CD8-positive, alpha-beta memory T cell (primary cell): ENCODE measurements around the gene NRBF2. TPM values are rescaled to one million over a fixed set of nuclear protein-coding genes. Genes with fewer than 3 reads are reported as not detected.
"Not testable (repeated sequence)": the region's sequence is repeated elsewhere in the genome, so short reads cannot be mapped to it uniquely, and the experiment has no call there.

ENCODE experiments used
- CTCF ChIA-PET: fragments of 350-600 bp; sonication (Branson Sonifier 250); formaldehyde crosslinking; loops from one replicate; lab custom pipeline; 2021; ENCODE audit warnings: antibody characterized with exemption; lab: Charles Lee
- POLR2A ChIA-PET: fragments of 350-600 bp; sonication (Branson Sonifier 250); formaldehyde crosslinking; loops from one replicate; lab custom pipeline; 2021; ENCODE audit warnings: antibody characterized with exemption; lab: Charles Lee
- DNase-seq, 5 donors: peaks; one replicate each; pipeline versions ENCODE4 v3.0.0 to v3.0.0-alpha.2; 2020 to 2022; ENCODE audit warnings: mixed read lengths in 1 of 5
- H3K27ac ChIP-seq: one replicate; pipeline ENCODE4 v1.7.0; 2013; ENCODE audit warnings: low read depth, mild to moderate bottlenecking, low read length, moderate library complexity
- H3K27me3 ChIP-seq: 2 replicates; pipeline ENCODE4 v1.7.0; 2013; ENCODE audit warnings: low read length, mild to moderate bottlenecking; ENCODE audit not compliant: insufficient read depth, poor library complexity, severe bottlenecking
- H3K36me3 ChIP-seq: 2 replicates; pipeline ENCODE4 v1.7.0; 2013; ENCODE audit warnings: mild to moderate bottlenecking, low read length, moderate library complexity; ENCODE audit not compliant: insufficient read depth
- H3K4me1 ChIP-seq: 2 replicates; pipeline ENCODE4 v1.7.0; 2013; ENCODE audit warnings: mild to moderate bottlenecking, low read length, moderate library complexity; ENCODE audit not compliant: insufficient read depth
- H3K4me3 ChIP-seq: 2 replicates; pipeline ENCODE4 v1.7.0; 2013; ENCODE audit warnings: mild to moderate bottlenecking, low read length
- H3K9me3 ChIP-seq: 2 replicates; pipeline ENCODE4 v1.7.0; 2013; ENCODE audit warnings: mild to moderate bottlenecking, low read length
- H3K27ac Mint-ChIP-seq, 8 donors: one replicate each; pipeline ENCODE4 v1.8.0; 2020 to 2021; ENCODE audit warnings: mixed read lengths in 8 of 8, mild to moderate bottlenecking in 6 of 8, inconsistent platforms in 3 of 8, moderate library complexity in 3 of 8
- H3K27me3 Mint-ChIP-seq, 2 donors: one replicate each; pipeline ENCODE4 v1.8.0; 2020 to 2021; ENCODE audit warnings: mixed read lengths in 2 of 2, mild to moderate bottlenecking in 1 of 2, moderate library complexity in 1 of 2
- H3K36me3 Mint-ChIP-seq, 3 donors: one replicate each; pipeline ENCODE4 v1.8.0; 2020 to 2021; ENCODE audit warnings: mixed read lengths in 3 of 3, inconsistent platforms in 1 of 3, mild to moderate bottlenecking in 1 of 3
- H3K4me1 Mint-ChIP-seq, 3 donors: one replicate each; pipeline ENCODE4 v1.8.0; 2020 to 2021; ENCODE audit warnings: mixed read lengths in 3 of 3, inconsistent platforms in 1 of 3, mild to moderate bottlenecking in 1 of 3
- H3K4me3 Mint-ChIP-seq, 7 donors: one replicate each; pipeline ENCODE4 v1.8.0; 2020 to 2021; ENCODE audit warnings: mixed read lengths in 7 of 7, mild to moderate bottlenecking in 6 of 7, moderate library complexity in 4 of 7, inconsistent platforms in 2 of 7
- H3K9me3 Mint-ChIP-seq, 5 donors: one replicate each; pipeline ENCODE4 v1.8.0; 2020 to 2022; ENCODE audit warnings: mixed read lengths in 5 of 5, mild to moderate bottlenecking in 3 of 5, moderate library complexity in 2 of 5, inconsistent platforms in 1 of 5
- polyA plus RNA-seq: library from polyadenylated mRNA; unstranded; fragments of 300-500 nt; fragmentation: Illumina TruSeq; gene quantifications from one replicate; pipeline ENCODE4 v1.2.3, GENCODE V29; 2021
- total RNA-seq, 2 experiments: library from RNA; stranded (reverse); gene quantifications; one replicate each; pipeline ENCODE4 v1.2.3, GENCODE V29; 2021

The NRBF2 gene
- 10 to 100 TPM; 25.0 to 28.3 TPM for total RNA-seq
- 29.7 TPM for polyA plus RNA-seq

GRCh38 chr10:63133056-63133820, at the start of gene NRBF2:
NRBF2 (plus strand) TSS chr10:63133328; CDS start chr10:63133471, 143 bp downstream.
- H3K9me3 Mint-ChIP-seq = peaks cover 0 to 8% (median 0%) of the 10 kb centered on the region in 5 donors
- Histone ChIP-seq H3K4me1 (peaks cover 33% of the 10 kb centered on the region), H3K27ac (peak within 1 kb of the TSS; percentile 98), H3K36me3 (no peaks in the 10 kb centered on the region), H3K9me3 (peaks cover 4% of the 10 kb centered on the region), H3K4me3 (peak within 1 kb of the TSS; percentile 96), H3K27me3 (no peaks in the 10 kb centered on the region)
- ChIA-PET POLR2A (interaction anchor here (0.5 to 2.3 kb wide), 11 partner anchors 9 to 497 kb away, joined by 3 to 10 read pairs (median 4); partner anchors contain the start of genes EGR2 and REEP3), CTCF (interaction anchor here (0.6 to 1.6 kb wide), 10 partner anchors 10 to 695 kb away, joined by 3 to 6 read pairs (median 4); partner anchors contain the start of genes ADO and EGR2)
- peak within 1 kb of the TSS; percentile 90 to 98 (median 93) for H3K4me3 Mint-ChIP-seq
- peak; percentile 93 to 98 (median 97) for DNase-seq
- H3K27ac Mint-ChIP-seq = peak within 1 kb of the TSS; percentile 87 to 98 (median 96)
- peaks cover 30 to 49% (median 39%) of the 10 kb centered on the region in 3 donors for H3K4me1 Mint-ChIP-seq
- peaks cover 2 to 14% of the 10 kb centered on the region in 2 donors for H3K27me3 Mint-ChIP-seq
- H3K36me3 Mint-ChIP-seq = peaks cover 0 to 15% (median 0%) of the 10 kb centered on the region in 3 donors

DNA sequence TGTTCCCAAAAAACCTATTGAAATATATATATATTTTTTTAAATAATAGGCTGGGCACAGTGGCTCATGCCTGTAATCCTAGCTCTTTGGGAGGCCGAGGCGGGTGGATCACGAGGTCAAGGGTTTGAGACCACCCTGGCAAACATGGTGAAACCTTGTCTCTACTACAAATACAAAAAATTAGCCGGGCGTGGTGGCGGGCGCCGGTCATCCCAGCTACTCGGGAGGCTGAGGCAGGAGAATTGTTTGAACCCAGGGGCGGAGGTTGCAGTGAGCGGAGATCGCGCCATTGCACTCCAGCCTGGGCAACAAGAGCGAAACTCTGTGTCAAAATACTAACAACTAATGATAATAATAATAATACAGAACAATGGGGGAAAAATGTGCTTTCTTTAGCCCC, 49.7 kb upstream of the NRBF2 start:
- H3K4me1 Mint-ChIP-seq, POLR2A ChIA-PET, H3K27ac ChIP-seq, H3K9me3 ChIP-seq, H3K4me3 ChIP-seq, H3K27me3 ChIP-seq, H3K36me3 Mint-ChIP-seq, H3K36me3 ChIP-seq, H3K4me3 Mint-ChIP-seq, H3K4me1 ChIP-seq, DNase-seq, H3K27ac Mint-ChIP-seq, H3K9me3 Mint-ChIP-seq, H3K27me3 Mint-ChIP-seq: not testable (repeated sequence)
- CTCF ChIA-PET = interaction anchor here (0.7 to 3.3 kb wide), 12 partner anchors 9 to 646 kb away, joined by 3 to 23 read pairs (median 4); no protein-coding TSS in a partner anchor

- ChIA-PET CTCF (interaction anchor here (0.7 to 3.3 kb wide), 13 partner anchors 9 to 646 kb away, joined by 3 to 23 read pairs (median 4); no protein-coding TSS in a partner anchor), POLR2A (no interaction called here)
- Mint-ChIP-seq H3K27ac (no peak overlapping the region), H3K27me3 (peaks cover 3 to 12% of the 10 kb centered on the region in 2 donors), H3K4me1 (no peaks in the 10 kb centered on the region), H3K4me3 (no peak overlapping the region), H3K36me3 (no peaks in the 10 kb centered on the region), H3K9me3 (no peaks in the 10 kb centered on the region)
- Histone ChIP-seq H3K9me3 (no peaks in the 10 kb centered on the region), H3K4me1 (no peaks in the 10 kb centered on the region), H3K4me3 (no peak overlapping the region), H3K36me3 (no peaks in the 10 kb centered on the region), H3K27me3 (no peaks in the 10 kb centered on the region), H3K27ac (no peak overlapping the region)
- peak; percentile 2 to 54 (median 39) for DNase-seq
Observed at GRCh38 chr10:63083904-63084689, 49.0 kb upstream of the NRBF2 start.

GRCh38 chr10:63084690-63085382, 48.3 kb upstream of the NRBF2 start:
- H3K27ac ChIP-seq = no peak overlapping the region
- no peaks in the 10 kb centered on the region for H3K9me3 ChIP-seq
- Mint-ChIP-seq H3K9me3 (no peaks in the 10 kb centered on the region), H3K4me1 (no peaks in the 10 kb centered on the region), H3K4me3 (no peak overlapping the region), H3K36me3 (no peaks in the 10 kb centered on the region), H3K27me3 (peaks cover 3 to 12% of the 10 kb centered on the region in 2 donors), H3K27ac (no peak overlapping the region)
- H3K36me3 ChIP-seq = no peaks in the 10 kb centered on the region
- POLR2A ChIA-PET = no interaction called here
- CTCF ChIA-PET = interaction anchor here (1.4 to 3.3 kb wide), 5 partner anchors 9 to 647 kb away, joined by 3 to 23 read pairs (median 13); no protein-coding TSS in a partner anchor
- no peaks in the 10 kb centered on the region for H3K27me3 ChIP-seq
- DNase-seq = no peak
- no peak overlapping the region for H3K4me3 ChIP-seq
- no peaks in the 10 kb centered on the region for H3K4me1 ChIP-seq

- no peak overlapping the region for H3K4me3 ChIP-seq
- H3K9me3 ChIP-seq = no peaks in the 10 kb centered on the region
- Mint-ChIP-seq H3K4me3 (no peak overlapping the region), H3K9me3 (no peaks in the 10 kb centered on the region), H3K4me1 (no peaks in the 10 kb centered on the region), H3K36me3 (no peaks in the 10 kb centered on the region), H3K27me3 (peaks cover 11 to 15% of the 10 kb centered on the region in 2 donors), H3K27ac (no peak overlapping the region)
- no peak for DNase-seq
- no peak overlapping the region for H3K27ac ChIP-seq
- POLR2A ChIA-PET = no interaction called here
- no peaks in the 10 kb centered on the region for H3K36me3 ChIP-seq
- no peaks in the 10 kb centered on the region for H3K27me3 ChIP-seq
- CTCF ChIA-PET = interaction anchor here (0.7 kb wide), 1 partner anchor 9 kb away, joined by 3 read pairs; no protein-coding TSS in a partner anchor
- H3K4me1 ChIP-seq = no peaks in the 10 kb centered on the region
Observed at GRCh38 chr10:63093227-63093626, 39.9 kb upstream of the NRBF2 start.

DNA sequence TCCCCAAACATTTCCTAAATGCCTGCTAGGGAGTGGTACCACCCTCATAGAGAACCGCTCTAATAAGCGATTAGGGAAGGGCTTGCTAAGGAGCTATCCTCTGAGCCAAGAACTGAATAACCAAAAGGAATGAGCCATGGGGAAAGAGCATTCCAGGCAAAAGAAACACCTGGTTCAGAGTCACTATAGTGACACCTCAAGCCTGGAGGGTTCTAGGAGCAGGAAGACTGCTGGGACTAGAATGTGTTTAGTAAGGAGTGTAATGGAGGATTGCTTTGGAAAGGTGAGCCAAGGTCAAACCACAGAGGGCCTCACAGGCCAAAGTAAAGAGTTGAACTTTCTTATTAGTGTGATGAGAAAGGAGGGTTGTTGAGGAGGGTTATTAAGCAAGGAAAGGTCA, 38.7 kb upstream of the NRBF2 start:
- no peaks in the 10 kb centered on the region for H3K27me3 ChIP-seq
- no peak overlapping the region for H3K4me3 ChIP-seq
- H3K36me3 ChIP-seq = no peaks in the 10 kb centered on the region
- Mint-ChIP-seq H3K9me3 (no peaks in the 10 kb centered on the region), H3K36me3 (no peaks in the 10 kb centered on the region), H3K4me1 (no peaks in the 10 kb centered on the region), H3K27ac (no peak overlapping the region), H3K4me3 (no peak overlapping the region), H3K27me3 (peaks cover 9 to 11% of the 10 kb centered on the region in 2 donors)
- H3K4me1 ChIP-seq = no peaks in the 10 kb centered on the region
- POLR2A ChIA-PET = no interaction called here
- H3K27ac ChIP-seq = no peak overlapping the region
- no peaks in the 10 kb centered on the region for H3K9me3 ChIP-seq
- DNase-seq = no peak
- CTCF ChIA-PET = no interaction called here

- no peaks in the 10 kb centered on the region for H3K9me3 ChIP-seq
- H3K9me3 Mint-ChIP-seq = no peaks in the 10 kb centered on the region
- no peaks in the 10 kb centered on the region for H3K36me3 ChIP-seq
- POLR2A ChIA-PET = no interaction called here
- no peak for DNase-seq
- H3K27me3 ChIP-seq = no peaks in the 10 kb centered on the region
- H3K36me3 Mint-ChIP-seq = no peaks in the 10 kb centered on the region
- H3K4me1 Mint-ChIP-seq = no peaks in the 10 kb centered on the region
- no peak overlapping the region for H3K4me3 ChIP-seq
- H3K27ac ChIP-seq = no peak overlapping the region
- no peak overlapping the region for H3K4me3 Mint-ChIP-seq
- H3K27ac Mint-ChIP-seq = no peak overlapping the region
- no peaks in the 10 kb centered on the region for H3K4me1 ChIP-seq
- H3K27me3 Mint-ChIP-seq = peaks cover 9 to 11% of the 10 kb centered on the region in 2 donors
- CTCF ChIA-PET = no interaction called here
Observed at GRCh38 chr10:63094881-63095280, 38.2 kb upstream of the NRBF2 start.
